Activated CD4-positive, alpha-beta T cell treated with anti-CD3 and anti-CD28 coated beads, Interleukin-2, amount 50 U/mL, for 24 hours (primary cell): ENCODE data around the gene TP73.

Experiments
- DNase-seq, 2 donors: peaks; one replicate each; pipeline ENCODE4 v3.0.0-alpha.2; 2020; ENCODE audit warnings: low read depth in 1 of 2, low spot score in 1 of 2

The TP73 gene

DNA sequence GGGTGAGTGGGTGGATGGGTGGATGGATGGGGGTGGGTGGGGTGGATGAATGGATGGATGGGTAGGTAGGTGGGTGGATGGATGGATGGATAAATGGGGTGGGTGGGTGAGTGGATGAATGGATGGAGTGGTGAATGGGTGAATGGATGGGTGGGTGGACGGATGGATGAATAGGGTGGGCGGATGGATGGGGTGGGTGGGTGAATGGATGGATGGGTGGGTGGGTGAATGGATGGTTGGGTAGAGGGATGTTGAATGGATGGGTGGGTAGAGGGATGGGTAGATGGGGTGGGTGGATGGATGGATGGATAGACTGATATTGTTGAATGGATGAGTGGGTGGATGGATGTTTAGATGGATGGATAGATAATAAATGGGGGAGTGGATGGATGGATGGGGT lies 73.0 kb downstream of the TP73 start:
- no peak for DNase-seq

DNA sequence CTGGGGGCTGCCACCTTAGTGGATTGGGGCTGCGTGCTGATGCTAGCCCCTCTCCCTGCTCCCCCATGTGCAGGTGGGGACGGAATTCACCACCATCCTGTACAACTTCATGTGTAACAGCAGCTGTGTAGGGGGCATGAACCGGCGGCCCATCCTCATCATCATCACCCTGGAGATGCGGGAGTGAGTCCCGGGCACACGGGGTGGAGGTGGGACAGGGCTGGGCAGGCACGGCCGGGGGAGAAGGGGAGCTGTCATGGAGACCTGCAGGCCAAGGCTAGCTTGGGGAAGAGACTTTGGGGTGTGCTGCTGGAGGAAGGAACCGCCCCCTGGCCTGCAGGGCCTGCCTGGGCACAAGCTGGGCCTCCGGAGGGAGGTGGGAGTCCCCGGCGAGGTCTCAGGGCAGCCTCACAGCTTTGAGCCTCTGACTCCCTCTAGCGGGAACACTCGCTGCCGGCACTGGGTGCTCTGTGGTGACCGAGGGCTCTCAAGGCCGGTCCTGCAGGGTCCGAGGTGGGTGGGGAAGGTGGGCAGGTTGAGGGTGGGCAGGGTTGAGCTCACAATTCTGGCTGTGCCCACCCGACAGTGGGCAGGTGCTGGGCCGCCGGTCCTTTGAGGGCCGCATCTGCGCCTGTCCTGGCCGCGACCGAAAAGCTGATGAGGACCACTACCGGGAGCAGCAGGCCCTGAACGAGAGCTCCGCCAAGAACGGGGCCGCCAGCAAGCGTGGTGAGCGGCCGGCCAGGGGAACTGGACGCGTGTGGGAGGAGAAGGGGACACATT lies 74.9 kb downstream of the TP73 start:
- DNase-seq = no peak

DNA sequence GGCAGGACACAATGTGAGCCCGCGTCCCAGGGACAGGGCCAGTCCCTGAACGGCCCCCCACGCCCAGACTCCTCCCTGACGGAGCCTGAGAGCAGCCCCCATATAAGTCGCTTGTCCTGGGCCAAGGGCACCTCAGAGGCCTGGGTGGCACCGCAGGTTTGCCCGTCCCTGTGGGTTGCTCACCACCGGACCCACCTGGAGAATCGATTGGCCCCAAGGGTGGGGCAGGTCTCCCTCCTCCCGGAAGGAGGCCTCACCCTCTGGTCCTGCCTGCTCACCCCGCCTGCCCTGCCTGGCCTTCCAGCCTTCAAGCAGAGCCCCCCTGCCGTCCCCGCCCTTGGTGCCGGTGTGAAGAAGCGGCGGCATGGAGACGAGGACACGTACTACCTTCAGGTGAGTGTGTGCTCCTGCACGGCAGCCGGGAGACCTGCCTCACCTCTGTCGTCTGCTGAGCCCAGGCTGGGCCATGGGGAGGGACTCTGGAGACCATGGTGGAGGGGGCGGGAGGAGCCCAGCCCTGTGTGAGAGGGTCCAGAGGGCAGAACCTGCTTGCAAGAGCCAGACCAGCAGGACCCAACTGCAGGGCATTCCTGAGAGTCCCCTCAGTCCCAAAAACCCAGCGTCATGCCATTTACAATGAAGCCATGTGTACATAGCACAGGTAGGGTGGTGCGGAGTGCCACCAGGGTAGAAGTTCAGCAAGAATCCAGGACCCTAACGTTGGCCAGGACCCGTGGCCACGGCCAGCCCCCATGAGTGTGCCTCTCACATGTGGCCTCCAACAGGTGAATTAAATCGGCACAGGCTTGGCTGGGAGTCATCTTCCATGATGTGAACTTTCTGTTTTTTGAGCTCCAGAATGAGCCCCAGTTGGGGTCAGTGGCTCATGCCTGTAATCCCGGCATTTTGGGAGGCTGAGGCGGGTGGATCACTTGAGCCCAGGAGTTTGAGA lies 75.8 kb downstream of the TP73 start:
- no peak for DNase-seq

DNA sequence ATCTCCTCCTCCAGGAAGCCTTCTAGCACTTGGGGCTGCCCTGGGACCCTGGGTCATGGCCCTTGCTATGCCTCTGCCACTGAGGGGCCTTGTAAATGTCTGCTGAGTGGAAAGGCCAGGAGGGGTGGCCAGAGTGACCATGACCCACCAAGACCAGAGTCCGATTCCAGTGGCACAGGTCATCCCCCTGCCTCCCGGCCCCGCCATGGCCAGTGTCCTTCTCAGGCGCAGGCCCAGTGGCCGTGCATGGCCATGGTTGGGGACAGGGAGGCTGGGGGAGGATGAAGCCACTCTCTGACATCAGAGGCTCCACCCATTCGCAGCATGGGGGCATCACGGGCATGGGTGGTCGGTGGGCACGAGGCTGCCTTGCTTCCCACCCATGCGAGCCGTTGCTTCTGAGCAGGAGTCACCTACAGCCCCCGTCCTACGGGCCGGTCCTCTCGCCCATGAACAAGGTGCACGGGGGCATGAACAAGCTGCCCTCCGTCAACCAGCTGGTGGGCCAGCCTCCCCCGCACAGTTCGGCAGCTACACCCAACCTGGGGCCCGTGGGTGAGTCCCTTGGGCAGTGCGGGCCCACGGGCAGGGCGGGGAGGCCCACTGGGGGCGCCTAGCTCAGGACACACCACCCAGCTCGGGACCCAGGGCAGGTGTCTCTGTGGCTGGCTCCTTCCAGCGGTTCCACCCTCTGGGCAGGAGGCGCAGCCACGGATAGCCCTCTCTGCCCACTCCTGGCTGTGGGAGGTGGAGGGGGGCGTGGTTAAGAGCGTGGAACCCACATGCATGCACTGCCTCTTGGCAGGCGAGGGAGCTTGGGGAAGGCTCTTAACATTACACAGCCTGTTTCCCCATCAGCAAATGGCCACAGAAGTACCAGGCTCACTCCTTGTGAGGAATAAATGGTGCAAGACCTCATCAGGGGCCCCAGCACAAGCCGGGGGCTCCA lies 77.6 kb downstream of the TP73 start:
- no peak for DNase-seq

DNA sequence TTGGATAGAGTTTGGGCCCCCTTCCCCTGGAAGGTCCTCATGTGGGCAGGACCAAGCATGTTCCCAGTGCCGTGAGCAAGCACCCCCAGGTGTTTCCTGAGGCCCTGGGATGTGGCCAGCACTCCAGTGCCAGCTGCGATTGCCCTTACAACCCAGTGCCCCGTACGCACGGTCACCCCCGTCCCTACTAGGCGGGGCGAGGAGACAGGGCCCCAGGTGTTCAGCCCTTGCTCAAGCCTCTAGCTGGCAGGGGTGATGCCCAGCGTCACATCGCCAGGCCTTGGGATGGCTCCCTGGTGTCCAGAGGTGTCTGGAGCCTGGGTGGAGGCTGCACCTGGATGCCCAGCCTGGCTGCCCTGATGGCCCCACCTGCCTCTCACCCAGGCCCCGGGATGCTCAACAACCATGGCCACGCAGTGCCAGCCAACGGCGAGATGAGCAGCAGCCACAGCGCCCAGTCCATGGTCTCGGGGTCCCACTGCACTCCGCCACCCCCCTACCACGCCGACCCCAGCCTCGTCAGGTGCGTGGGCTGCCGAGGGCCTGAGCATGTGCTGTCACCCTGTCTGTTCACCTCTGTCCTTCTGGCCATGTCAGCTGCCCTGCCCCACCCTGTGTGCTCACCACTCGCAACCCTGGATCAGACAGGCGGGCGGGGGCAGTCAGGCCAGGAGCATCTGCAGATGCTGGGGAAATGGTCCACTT lies 78.4 kb downstream of the TP73 start:
- no peak for DNase-seq

DNA sequence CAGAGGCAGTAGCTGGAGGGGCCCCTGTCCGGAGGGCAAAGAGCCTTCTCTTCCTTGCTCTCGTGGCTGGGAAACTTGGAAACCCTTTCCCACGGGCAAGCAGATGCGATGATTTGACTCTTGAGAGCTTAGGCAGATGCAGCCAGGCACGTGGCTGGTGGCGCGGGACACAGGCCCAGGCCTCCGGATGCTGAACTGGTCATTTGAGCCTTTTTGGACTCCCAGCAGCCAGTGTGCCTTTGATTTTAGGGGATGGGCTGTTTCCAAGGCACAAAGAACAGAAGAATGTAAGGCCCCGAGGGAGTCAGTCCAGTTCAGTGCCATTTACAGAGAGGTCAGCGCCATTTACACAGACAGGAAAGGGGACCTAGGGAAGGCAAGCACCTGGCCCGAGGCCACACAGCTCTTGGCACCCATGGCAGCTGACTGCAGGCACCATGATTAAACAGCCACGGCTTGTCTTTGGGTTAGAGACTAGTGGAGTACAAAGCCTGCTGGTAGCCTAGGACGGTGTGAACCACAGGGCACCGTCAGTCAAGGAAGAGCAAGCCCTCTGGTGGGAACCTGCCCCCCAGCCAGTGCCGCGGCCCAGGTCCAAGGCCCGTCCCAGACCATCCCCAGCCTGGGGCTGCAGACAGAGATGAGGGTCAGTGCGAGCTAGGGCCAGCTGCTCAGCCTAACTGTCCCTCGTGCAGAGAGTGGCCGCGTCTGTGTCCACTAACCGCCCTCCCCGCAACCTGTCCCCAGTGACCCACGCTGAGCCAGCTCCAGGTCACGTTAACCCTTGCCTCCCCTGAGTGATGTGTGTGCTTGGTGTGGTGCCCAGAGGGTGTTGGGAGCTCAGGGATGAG lies 79.5 kb downstream of the TP73 start:
- DNase-seq = no peak

DNA sequence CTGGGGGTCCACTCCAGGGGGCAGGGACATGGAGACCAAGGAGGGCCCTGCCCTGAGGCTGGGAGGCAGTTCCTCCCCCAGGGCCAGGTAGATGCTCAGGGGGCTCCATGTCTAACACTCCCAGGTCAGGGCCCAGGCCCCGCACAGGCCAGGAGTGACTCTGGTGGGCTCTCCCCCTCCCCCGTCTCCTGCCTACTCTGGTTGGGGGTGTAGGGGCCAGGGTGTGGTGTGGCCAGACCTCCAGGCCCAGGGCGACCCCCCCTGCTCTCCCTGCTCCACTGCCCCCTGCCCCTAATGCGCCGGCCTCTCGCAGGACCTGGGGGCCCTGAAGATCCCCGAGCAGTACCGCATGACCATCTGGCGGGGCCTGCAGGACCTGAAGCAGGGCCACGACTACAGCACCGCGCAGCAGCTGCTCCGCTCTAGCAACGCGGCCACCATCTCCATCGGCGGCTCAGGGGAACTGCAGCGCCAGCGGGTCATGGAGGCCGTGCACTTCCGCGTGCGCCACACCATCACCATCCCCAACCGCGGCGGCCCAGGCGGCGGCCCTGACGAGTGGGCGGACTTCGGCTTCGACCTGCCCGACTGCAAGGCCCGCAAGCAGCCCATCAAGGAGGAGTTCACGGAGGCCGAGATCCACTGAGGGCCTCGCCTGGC lies 80.2 kb downstream of the TP73 start:
- no peak for DNase-seq

DNA sequence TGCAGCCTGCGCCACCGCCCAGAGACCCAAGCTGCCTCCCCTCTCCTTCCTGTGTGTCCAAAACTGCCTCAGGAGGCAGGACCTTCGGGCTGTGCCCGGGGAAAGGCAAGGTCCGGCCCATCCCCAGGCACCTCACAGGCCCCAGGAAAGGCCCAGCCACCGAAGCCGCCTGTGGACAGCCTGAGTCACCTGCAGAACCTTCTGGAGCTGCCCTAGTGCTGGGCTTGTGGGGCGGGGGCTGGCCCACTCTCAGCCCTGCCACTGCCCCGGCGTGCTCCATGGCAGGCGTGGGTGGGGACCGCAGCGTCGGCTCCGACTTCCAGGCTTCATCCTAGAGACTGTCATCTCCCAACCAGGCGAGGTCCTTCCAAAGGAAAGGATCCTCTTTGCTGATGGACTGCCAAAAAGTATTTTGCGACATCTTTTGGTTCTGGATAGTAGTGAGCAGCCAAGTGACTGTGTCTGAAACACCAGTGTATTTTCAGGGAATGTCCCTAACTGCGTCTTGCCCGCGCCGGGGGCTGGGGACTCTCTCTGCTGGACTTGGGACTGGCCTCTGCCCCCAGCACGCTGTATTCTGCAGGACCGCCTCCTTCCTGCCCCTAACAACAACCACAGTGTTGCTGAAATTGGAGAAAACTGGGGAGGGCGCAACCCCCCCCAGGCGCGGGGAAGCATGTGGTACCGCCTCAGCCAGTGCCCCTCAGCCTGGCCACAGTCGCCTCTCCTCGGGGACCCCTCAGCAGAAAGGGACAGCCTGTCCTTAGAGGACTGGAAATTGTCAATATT lies 81.0 kb downstream of the TP73 start:
- no peak for DNase-seq

DNA sequence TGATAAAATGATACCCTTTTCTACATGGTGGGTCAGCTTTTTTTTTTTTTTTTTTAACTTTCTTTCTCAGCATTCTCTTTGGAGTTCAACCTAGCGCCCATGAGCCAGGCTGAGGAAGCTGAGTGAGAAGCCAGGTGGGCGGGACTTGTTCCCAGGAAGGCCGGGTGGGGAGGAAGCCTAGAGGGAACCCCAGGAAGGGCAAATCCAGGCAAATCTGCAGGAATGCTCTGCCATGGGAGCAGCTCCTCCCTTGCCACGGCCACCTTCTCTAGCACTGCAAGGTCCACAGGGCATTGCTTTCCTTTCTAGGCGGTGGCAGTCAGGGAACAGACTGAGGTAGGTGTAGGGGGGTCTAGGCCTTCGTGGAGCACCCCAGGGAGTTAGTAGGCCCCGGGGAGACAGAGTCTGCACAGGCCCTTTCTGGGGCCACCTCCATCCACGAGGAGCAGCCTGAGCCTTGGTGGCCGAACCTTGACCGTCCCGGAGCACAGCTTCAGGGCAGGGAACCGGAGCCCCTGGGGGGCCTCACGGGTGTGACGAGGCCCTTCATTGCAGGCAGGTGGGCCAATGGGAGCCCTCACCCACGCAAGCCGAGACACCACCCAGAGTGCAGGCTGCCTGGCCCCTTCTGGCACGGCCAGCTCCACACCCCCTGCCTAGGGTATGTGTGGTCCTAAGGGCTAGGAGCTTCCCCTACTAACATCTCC lies 81.7 kb downstream of the TP73 start:
- no peak for DNase-seq

DNA sequence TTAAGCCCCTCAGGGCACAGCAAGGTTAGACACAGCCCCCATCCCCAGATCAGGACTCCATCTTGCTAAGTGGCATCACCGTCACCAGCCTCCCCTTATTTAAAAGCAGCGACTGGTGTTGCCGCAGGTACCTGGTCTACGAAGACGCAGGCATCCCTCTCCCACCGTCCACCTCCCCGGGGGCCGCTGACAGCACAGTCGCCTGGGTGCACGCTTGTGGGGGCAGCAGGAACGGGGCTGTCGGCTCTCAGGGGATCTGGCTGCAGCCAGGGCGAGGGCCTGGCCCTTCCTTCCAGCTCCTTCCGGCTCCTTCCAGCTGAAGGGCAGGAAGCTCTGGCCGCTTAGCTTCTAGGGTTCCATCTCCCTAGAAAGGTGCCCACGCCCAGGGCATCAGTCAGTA lies 82.3 kb downstream of the TP73 start:
- no peak for DNase-seq

DNA sequence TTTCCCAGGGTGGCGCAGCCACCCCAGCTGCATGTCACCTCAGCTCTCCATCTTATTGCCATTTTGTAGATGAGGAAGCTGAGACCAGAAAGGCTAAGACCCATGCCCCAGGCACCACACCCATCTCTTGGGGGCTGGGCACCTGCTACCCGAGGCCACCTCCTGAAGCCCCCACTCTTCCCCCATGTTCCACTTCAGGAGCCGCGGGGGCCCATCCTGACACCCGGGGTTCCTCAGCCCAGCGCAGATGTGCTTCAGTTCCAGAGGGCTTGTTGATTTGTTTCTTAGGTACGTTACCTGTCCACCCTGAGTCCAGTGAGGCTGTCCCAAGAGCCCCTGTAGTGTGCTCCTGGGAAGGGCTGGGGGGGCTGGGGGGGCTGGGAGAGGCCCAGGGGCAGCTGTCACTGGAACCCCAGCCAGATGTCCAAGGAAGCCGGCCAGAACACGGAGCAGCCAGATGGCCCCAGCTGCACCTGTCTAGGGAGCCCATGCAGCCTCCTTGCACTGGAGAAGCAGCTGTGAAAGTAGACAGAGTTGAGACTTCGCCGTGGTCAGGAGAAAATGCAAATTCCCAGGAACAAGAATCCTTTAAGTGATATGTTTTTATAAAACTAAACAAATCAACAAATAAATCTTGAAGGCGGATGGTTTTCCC lies 82.8 kb downstream of the TP73 start:
- DNase-seq = no peak

DNA sequence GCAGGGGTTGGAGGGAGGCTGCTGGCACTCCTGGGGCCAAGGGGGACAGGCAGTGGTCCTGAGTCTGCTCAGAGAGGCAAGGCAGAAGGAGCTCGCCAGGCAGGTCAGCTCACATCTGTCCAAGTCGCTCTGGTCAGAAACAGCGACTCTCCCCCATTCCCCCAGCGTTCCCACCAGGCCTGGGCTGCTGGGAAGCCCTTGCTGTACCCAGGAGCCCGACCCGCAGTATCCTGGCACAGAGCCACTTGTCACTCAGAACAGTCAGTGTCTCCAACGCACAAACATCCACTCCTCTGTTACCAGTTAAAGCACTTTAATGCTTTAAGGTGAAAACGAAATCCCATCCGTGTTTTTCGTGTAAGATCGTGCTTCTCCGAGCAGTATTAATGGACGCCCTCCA lies 83.4 kb downstream of the TP73 start:
- no peak for DNase-seq

DNA sequence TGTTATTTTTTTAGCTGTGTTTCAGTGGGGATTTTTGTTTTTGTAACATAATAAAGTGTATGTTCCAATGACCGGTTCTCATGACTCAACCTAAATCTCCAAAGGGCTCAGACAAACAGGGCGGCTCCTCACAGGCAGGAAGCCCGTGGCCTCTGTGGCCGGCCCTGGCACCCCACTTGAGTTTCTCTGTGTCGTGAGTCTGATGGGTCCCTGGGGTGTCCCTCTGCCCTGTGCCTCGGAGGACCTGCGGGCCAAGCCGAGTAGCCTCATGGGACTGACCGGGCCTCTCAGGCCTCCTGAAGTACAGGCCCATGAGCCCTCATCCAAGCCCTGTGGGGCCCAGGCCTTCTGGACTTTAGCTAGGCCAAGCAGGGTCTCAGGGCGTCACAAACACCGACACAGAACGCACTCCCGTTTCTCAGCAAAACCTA lies 83.8 kb downstream of the TP73 start:
- no peak for DNase-seq

DNA sequence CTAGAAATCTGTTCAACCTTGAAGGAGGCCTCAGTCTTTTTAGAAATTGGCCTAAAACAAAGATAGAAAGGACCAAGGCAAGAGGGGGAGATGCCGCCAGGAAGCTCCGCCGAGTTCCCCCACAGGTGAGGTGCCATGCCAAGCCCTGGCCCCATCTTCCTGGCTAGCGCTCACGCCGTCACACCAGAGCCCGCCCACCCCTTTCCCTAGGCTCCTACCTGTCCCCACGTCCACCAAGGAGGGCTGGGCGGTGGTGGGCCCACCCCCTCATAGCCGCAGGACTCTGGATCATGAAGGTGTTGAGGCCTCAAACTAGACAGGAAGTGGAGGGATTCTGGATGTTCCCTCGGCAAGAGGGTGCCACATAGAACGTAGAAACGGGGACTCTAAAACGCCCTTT lies 84.4 kb downstream of the TP73 start:
- no peak for DNase-seq

DNA sequence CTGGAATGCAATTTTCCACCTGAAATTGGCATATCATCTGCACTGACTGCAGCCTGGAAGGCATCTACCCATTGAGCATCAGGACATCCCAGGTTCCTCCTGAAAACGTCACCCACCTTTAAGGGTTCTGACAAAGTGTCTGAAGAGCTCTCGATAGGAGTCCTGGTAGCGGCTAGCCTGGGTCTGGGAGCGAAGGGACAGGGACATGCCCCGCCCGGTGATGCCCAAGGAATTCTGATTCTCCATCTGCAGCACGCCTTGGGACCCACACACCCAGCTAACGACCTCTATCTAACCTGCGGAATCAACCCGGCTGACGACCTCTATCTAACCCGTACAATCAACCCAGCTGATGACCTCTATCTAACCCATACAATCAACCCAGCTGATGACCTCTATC lies 86.6 kb downstream of the TP73 start:
- DNase-seq = no peak

DNA sequence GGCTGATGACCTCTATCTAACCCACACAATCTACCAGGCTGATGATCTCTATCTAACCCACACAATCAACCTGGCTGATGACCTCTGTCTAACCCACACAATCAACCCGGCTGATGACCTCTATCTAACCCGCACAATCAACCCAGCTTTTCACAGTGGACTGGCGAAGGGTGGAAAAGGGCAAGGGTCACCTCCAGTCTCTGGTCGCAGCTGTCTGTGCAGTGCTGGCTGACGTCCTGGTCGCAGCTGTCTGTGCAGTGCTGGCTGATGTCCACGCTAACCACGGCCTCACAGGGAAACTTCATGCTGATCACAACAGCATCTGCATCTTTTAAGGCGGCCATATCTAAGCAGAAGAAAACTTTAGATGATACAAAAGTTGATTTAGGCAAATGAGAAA lies 87.7 kb downstream of the TP73 start:
- no peak for DNase-seq

DNA sequence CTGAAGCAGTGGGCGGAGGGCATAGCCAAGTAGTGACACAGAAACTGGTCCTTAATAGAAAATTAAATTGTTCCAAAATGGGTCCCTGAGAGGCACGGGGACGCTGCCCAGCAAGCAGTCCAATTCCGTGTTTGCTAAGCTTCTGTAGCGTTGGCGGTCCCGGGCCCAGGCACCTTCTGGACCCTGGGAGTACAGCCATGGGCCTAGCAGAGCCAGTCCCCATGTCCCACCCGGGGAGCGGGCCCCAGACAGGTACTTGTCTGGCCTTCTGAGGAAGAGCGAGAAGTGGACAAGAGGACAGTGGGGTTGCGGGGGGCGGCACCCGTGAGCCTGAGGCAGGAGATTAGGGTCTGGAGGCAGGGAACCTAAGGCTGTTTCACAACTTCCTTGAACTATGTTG lies 88.4 kb downstream of the TP73 start:
- DNase-seq = no peak
